Uterus (tissue), 2 donors: ENCODE results near the gene SMIM20.

Experiments used
- POLR2A ChIP-seq, 2 donors: fragments of 450-650 bp; IDR thresholded peaks; one replicate each; pipeline ENCODE4 v1.6.1; 2016; ENCODE audit warnings: antibody characterized with exemption in 2 of 2, mild to moderate bottlenecking in 1 of 2, moderate library complexity in 1 of 2
- TF ChIP-seq, protein P1 (sequence below), 4 experiments: fragments of 200-600 bp in 2 of 4; fragments of 450-650 bp in 2 of 4; sonication (generic) in 2 of 4; IDR thresholded peaks; one replicate each; pipeline ENCODE4 v1.5.1; 2016 to 2019; ENCODE audit warnings: antibody characterized with exemption in 4 of 4, mild to moderate bottlenecking in 2 of 4, moderate library complexity in 1 of 4

DNA sequence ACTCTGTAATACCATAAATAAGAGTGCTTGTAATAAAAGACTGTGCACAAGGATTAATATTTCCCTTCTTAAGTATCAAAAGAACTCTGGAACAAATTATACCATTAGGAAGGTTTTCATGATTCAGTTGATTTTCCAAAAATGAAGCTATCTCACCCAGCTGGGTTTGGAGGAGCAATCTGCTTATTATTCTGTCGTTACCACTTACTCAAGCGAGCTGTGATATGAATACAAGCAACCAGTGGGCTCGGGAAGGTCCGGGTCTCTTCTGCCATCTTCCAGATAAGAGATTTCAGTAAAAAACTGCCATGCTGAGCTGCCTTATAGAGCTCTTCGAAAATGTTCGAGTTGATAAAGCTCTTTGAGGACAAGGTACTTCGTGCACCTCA lies 15.3 kb downstream of the SMIM20 start:
- no peak for TF ChIP-seq POLR2A (IDR thresholded peaks at IDR 0.05)
- TF ChIP-seq, protein P1, sequence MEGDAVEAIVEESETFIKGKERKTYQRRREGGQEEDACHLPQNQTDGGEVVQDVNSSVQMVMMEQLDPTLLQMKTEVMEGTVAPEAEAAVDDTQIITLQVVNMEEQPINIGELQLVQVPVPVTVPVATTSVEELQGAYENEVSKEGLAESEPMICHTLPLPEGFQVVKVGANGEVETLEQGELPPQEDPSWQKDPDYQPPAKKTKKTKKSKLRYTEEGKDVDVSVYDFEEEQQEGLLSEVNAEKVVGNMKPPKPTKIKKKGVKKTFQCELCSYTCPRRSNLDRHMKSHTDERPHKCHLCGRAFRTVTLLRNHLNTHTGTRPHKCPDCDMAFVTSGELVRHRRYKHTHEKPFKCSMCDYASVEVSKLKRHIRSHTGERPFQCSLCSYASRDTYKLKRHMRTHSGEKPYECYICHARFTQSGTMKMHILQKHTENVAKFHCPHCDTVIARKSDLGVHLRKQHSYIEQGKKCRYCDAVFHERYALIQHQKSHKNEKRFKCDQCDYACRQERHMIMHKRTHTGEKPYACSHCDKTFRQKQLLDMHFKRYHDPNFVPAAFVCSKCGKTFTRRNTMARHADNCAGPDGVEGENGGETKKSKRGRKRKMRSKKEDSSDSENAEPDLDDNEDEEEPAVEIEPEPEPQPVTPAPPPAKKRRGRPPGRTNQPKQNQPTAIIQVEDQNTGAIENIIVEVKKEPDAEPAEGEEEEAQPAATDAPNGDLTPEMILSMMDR (IDR thresholded peaks at IDR 0.05), result no peak
